G401 (cell line): ENCODE results near the gene ACTR3. TPM values are rescaled to one million over a fixed set of nuclear protein-coding genes. Genes with fewer than 3 reads are reported as not detected.

Experiments
- total RNA-seq: library from RNA; depleted of rRNA; stranded (reverse); fragments of >200 nt; shearing (Covaris generic); gene quantifications from 2 replicates; pipeline ENCODE4 v1.2.3, GENCODE V29; 2014; rRNA removed

The ACTR3 gene
- total RNA-seq, 1 experiment from 2014 or later, result 376 TPM

Other genes with a start within 250 kb of the ACTR3 start
- 57.5 and 116 TPM in 2 replicates for gene SLC35F5, start 133.4 kb upstream of the ACTR3 start, total RNA-seq